ENCODE data around the gene OR5L2.

DNA sequence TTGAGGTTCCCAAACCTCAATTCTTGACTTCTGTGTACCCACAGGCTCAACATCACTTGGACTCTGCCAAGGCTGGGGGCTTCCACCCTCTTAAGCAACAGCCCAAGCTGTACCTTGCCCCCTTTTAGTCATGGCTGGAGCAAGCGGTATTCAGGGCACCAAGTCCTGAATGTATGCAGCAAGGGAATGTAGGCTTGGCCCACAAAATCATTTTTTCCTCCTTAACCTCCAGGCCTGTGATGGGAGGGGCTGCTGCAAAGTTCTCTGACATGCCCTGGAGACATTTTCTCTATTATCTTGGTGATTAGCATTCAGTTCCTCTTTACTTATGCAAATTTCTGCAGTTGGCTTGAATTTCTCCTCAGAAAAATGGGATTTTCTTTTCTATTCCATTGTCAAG is 20.8 kb upstream of the OR5L2 start:
- TF ChIP-seq POLR2AphosphoS5 (IDR thresholded peaks at IDR 0.05; ENCODE audit: insufficient read depth in 1 of 2, low read depth in 1 of 2), result no peak
- TF ChIP-seq, protein P1, sequence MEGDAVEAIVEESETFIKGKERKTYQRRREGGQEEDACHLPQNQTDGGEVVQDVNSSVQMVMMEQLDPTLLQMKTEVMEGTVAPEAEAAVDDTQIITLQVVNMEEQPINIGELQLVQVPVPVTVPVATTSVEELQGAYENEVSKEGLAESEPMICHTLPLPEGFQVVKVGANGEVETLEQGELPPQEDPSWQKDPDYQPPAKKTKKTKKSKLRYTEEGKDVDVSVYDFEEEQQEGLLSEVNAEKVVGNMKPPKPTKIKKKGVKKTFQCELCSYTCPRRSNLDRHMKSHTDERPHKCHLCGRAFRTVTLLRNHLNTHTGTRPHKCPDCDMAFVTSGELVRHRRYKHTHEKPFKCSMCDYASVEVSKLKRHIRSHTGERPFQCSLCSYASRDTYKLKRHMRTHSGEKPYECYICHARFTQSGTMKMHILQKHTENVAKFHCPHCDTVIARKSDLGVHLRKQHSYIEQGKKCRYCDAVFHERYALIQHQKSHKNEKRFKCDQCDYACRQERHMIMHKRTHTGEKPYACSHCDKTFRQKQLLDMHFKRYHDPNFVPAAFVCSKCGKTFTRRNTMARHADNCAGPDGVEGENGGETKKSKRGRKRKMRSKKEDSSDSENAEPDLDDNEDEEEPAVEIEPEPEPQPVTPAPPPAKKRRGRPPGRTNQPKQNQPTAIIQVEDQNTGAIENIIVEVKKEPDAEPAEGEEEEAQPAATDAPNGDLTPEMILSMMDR (IDR thresholded peaks at IDR 0.05), result no peak

Measured in vagina (tissue), 2 donors.